GM12864 (cell line): ENCODE data around the gene NR6A1.

ENCODE experiments used
- DNase-seq: peaks from one replicate; pipeline ENCODE4 v3.0.0-alpha.2; 2011; ENCODE audit warnings: low read depth
- H3K4me3 ChIP-seq: 2 replicates; pipeline ENCODE4 v1.5.1; 2011; ENCODE audit warnings: mild to moderate bottlenecking, low read depth, low read length, control low read depth
- TF ChIP-seq, protein P1 (sequence below): IDR thresholded peaks from 2 replicates; pipeline ENCODE4 v1.5.1; 2011; ENCODE audit warnings: low read depth, mild to moderate bottlenecking, moderate library complexity, low read length, control low read depth, inconsistent platforms; ENCODE audit errors: missing control alignments

NR6A1 gene

DNA sequence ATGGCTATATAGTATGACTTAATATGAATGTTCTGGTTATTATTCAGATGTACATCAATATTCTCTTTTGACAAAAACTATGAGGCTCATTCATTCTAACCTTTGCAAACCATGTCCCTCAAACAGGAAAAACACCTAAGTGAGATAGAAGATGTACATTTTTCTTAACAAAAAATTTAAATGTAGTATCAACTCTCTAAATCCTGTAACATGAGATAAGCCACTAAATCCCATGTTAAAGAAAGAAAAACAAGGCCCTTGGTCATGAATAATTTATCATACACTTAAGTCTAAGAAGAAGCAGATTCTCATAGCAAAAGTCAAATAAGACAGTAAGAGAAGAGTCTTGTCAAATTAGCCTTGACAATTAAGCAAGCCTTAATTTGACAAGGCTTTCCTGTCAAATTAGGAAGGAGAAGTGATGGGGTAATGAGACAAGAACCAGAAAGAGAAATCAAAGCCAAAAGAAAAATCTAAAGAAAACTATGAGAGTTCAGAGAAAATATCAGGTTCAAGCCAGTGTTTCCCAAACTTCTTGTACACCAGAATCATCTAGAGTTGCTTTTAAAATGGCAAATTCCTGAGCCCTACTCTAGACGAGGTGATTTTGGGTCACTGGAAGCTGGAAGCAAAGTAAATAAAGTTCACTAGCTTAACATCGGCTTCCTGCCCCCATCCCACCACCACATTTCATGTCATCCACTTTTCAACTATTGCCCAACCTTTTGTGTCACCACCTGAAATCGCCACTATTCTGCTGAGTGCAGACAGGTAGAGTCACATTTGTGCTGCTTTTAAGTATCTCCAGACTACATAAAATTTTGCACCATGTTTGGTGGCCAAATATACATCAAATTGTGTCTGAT, 76.5 kb downstream of the NR6A1 start:
- TF ChIP-seq, protein P1, sequence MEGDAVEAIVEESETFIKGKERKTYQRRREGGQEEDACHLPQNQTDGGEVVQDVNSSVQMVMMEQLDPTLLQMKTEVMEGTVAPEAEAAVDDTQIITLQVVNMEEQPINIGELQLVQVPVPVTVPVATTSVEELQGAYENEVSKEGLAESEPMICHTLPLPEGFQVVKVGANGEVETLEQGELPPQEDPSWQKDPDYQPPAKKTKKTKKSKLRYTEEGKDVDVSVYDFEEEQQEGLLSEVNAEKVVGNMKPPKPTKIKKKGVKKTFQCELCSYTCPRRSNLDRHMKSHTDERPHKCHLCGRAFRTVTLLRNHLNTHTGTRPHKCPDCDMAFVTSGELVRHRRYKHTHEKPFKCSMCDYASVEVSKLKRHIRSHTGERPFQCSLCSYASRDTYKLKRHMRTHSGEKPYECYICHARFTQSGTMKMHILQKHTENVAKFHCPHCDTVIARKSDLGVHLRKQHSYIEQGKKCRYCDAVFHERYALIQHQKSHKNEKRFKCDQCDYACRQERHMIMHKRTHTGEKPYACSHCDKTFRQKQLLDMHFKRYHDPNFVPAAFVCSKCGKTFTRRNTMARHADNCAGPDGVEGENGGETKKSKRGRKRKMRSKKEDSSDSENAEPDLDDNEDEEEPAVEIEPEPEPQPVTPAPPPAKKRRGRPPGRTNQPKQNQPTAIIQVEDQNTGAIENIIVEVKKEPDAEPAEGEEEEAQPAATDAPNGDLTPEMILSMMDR: no peak
- no peak for DNase-seq
- no peak overlapping the region for H3K4me3 ChIP-seq

GRCh38 chr9:124693403-124693802, 77.7 kb downstream of the NR6A1 start:
- no peak overlapping the region for H3K4me3 ChIP-seq
- TF ChIP-seq, protein P1: no peak
- no peak for DNase-seq

DNA sequence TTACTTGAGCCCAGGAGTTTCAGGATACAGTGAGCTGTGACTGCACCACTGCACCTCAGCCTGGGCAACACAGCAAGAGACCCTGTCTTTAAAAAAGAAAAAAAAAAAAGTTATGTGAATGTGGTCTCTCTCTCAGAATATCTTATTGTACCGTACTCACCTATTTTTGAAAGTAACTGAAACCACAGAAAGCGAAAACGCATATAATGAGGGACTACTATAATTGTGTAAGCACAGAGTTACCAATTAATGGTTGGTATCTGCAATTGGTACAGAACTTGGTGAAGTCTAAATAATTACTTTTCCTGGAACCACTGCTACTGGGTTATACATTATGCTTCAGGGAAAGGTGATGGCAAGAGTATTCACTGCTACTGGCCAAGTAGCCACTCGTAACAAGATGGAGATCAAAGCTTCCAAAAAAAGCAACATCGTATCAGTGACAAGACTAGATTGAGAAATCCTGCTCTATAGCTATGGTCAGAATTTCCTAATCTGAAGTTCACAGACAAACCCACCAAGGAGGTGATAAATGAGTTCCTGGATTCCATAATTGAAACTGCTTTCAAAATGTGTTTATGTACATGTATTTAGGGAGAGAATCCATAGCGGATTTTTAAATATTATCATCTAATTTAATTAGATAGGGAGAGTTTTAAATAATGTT, 82.7 kb downstream of the NR6A1 start:
- TF ChIP-seq, protein P1: no peak
- DNase-seq: no peak

GRCh38 chr9:124686918-124687317, 84.2 kb downstream of the NR6A1 start:
- TF ChIP-seq, protein P1: no peak
- DNase-seq: no peak
- H3K4me3 ChIP-seq: no peak overlapping the region

More for the DNA sequence above, 82.7 kb downstream of the NR6A1 start:
- H3K4me3 ChIP-seq: no peak overlapping the region

GRCh38 chr9:124685217-124685616, 85.9 kb downstream of the NR6A1 start:
- TF ChIP-seq, protein P1: no peak
- DNase-seq: no peak
- no peak overlapping the region for H3K4me3 ChIP-seq

GRCh38 chr9:124684169-124684568, 86.9 kb downstream of the NR6A1 start:
- TF ChIP-seq, protein P1: no peak
- no peak for DNase-seq
- H3K4me3 ChIP-seq: no peak overlapping the region

- TF ChIP-seq, protein P1: no peak
- H3K4me3 ChIP-seq: no peak overlapping the region
- no peak for DNase-seq
Observed at GRCh38 chr9:124683043-124683442, 88.1 kb downstream of the NR6A1 start.
